Stomach smooth muscle (tissue), 2 donors: ENCODE measurements around the gene FBXO3.

Source experiments
- H3K27ac ChIP-seq: one replicate; pipeline ENCODE4 v1.7.0; 2013; ENCODE audit warnings: mild to moderate bottlenecking, low read length, inconsistent platforms
- H3K27me3 ChIP-seq, 2 donors: one replicate each; pipeline ENCODE4 v1.7.0; 2013; ENCODE audit warnings: low read length in 2 of 2; ENCODE audit not compliant: insufficient read depth in 2 of 2, control insufficient read depth in 1 of 2
- H3K36me3 ChIP-seq, 2 donors: one replicate each; pipeline ENCODE4 v1.7.0; 2013; ENCODE audit warnings: low read length in 2 of 2; ENCODE audit not compliant: control insufficient read depth in 2 of 2, insufficient read depth in 2 of 2
- H3K4me1 ChIP-seq: one replicate; pipeline ENCODE4 v1.7.0; 2013; ENCODE audit warnings: low read length; ENCODE audit not compliant: control insufficient read depth, insufficient read depth
- H3K4me3 ChIP-seq, 2 donors: one replicate each; pipeline ENCODE4 v1.7.0; 2013; ENCODE audit warnings: low read length in 2 of 2
- H3K9ac ChIP-seq, 2 donors: one replicate each; pipeline ENCODE4 v1.7.0; 2013; ENCODE audit warnings: low read length in 2 of 2, mild to moderate bottlenecking in 1 of 2
- H3K9me3 ChIP-seq, 2 donors: one replicate each; pipeline ENCODE4 v1.7.0; 2013; ENCODE audit warnings: low read length in 2 of 2; ENCODE audit not compliant: control insufficient read depth in 2 of 2
- donor health status: healthy.
- donor health status: Pancreatic carcinoma.

FBXO3 gene

GRCh38 chr11:33787076-33787475, 12.8 kb upstream of the FBXO3 start:
- H3K36me3 ChIP-seq: no peaks in the 10 kb centered on the region
- no peak overlapping the region for H3K4me3 ChIP-seq
- peaks cover 2 to 7% of the 10 kb centered on the region in 2 donors for H3K27me3 ChIP-seq
- H3K4me1 ChIP-seq: no peaks in the 10 kb centered on the region
- H3K9me3 ChIP-seq: peaks cover 0 to 3% of the 10 kb centered on the region in 2 donors
- H3K9ac ChIP-seq: no peak overlapping the region
- no peak overlapping the region for H3K27ac ChIP-seq

- Histone ChIP-seq H3K9me3 (peaks cover 0 to 3% of the 10 kb centered on the region in 2 donors), H3K27me3 (peaks cover 2 to 9% of the 10 kb centered on the region in 2 donors), H3K4me1 (no peaks in the 10 kb centered on the region), H3K36me3 (no peaks in the 10 kb centered on the region), H3K4me3 (no peak overlapping the region), H3K9ac (no peak overlapping the region), H3K27ac (no peak overlapping the region)
Observed at GRCh38 chr11:33785609-33786008, 11.3 kb upstream of the FBXO3 start.

GRCh38 chr11:33779849-33780528, 5.7 kb upstream of the FBXO3 start:
- H3K4me1 ChIP-seq: peaks cover 15% of the 10 kb centered on the region
- H3K9me3 ChIP-seq: no peaks in the 10 kb centered on the region
- H3K27me3 ChIP-seq: peaks cover 2 to 9% of the 10 kb centered on the region in 2 donors
- no peak overlapping the region for H3K27ac ChIP-seq
- H3K36me3 ChIP-seq: no peaks in the 10 kb centered on the region
- H3K4me3 ChIP-seq: no peak overlapping the region
- H3K9ac ChIP-seq: no peak overlapping the region

GRCh38 chr11:33778675-33779074, 4.4 kb upstream of the FBXO3 start:
- Histone ChIP-seq H3K36me3 (no peaks in the 10 kb centered on the region), H3K27ac (no peak overlapping the region), H3K9ac (no peak overlapping the region), H3K4me1 (peaks cover 18% of the 10 kb centered on the region), H3K27me3 (peaks cover 2 to 4% of the 10 kb centered on the region in 2 donors), H3K9me3 (no peaks in the 10 kb centered on the region), H3K4me3 (no peak overlapping the region)

- Histone ChIP-seq H3K9ac (no peak overlapping the region), H3K27ac (no peak overlapping the region), H3K4me1 (peaks cover 18% of the 10 kb centered on the region), H3K27me3 (peaks cover 2 to 4% of the 10 kb centered on the region in 2 donors), H3K36me3 (no peaks in the 10 kb centered on the region), H3K4me3 (no peak overlapping the region), H3K9me3 (no peaks in the 10 kb centered on the region)
Observed at GRCh38 chr11:33777906-33778305, 3.6 kb upstream of the FBXO3 start.

- Histone ChIP-seq H3K4me1 (peaks cover 29% of the 10 kb centered on the region), H3K36me3 (no peaks in the 10 kb centered on the region), H3K27ac (no peak overlapping the region), H3K9me3 (no peaks in the 10 kb centered on the region), H3K4me3 (peak overlapping the region in 1 of 2 donors; percentile 84), H3K9ac (no peak overlapping the region), H3K27me3 (no peaks in the 10 kb centered on the region)
Observed at GRCh38 chr11:33775832-33776470, 1.6 kb upstream of the FBXO3 start.

- Histone ChIP-seq H3K9ac (peak overlapping the region; percentile 84 to 97), H3K27me3 (no peaks in the 10 kb centered on the region), H3K4me3 (peak overlapping the region; percentile 84 to 93)
Observed at GRCh38 chr11:33775467-33775807, 1.1 kb upstream of the FBXO3 start.

GRCh38 chr11:33774736-33775466, 581 bp upstream of the FBXO3 start:
- Histone ChIP-seq H3K4me1 (peaks cover 24% of the 10 kb centered on the region), H3K36me3 (peaks cover 0 to 3% of the 10 kb centered on the region in 2 donors), H3K4me3 (peak overlapping the region; percentile 84 to 93), H3K27me3 (no peaks in the 10 kb centered on the region), H3K27ac (peak overlapping the region; percentile 91), H3K9me3 (no peaks in the 10 kb centered on the region), H3K9ac (peak overlapping the region; percentile 84 to 97)

More at GRCh38 chr11:33775467-33775807, 1.1 kb upstream of the FBXO3 start:
- H3K27ac ChIP-seq: no peak overlapping the region
- no peaks in the 10 kb centered on the region for H3K9me3 ChIP-seq
- peaks cover 0 to under 1% of the 10 kb centered on the region in 2 donors for H3K36me3 ChIP-seq
- peaks cover 29% of the 10 kb centered on the region for H3K4me1 ChIP-seq

- H3K4me1 ChIP-seq: peaks cover 21% of the 10 kb centered on the region
- peak overlapping the region; percentile 90 to 93 for H3K4me3 ChIP-seq
Observed at GRCh38 chr11:33773404-33773986, 825 bp downstream of the FBXO3 start.

GRCh38 chr11:33772870-33773269, 1.4 kb downstream of the FBXO3 start:
- Histone ChIP-seq H3K4me3 (peak overlapping the region in 1 of 2 donors; percentile 93), H3K27ac (no peak overlapping the region), H3K36me3 (peaks cover 3% of the 10 kb centered on the region in 2 donors), H3K4me1 (peaks cover 21% of the 10 kb centered on the region), H3K9me3 (no peaks in the 10 kb centered on the region), H3K9ac (no peak overlapping the region), H3K27me3 (no peaks in the 10 kb centered on the region)

More at GRCh38 chr11:33773404-33773986, 825 bp downstream of the FBXO3 start:
- Histone ChIP-seq H3K9me3 (no peaks in the 10 kb centered on the region), H3K9ac (peak overlapping the region; percentile 87 to 91), H3K36me3 (peaks cover 3% of the 10 kb centered on the region in 2 donors), H3K27me3 (no peaks in the 10 kb centered on the region), H3K27ac (peak overlapping the region; percentile 91)
